ENCODE measurements around the gene MRGPRG. TPM values are rescaled to one million over a fixed set of nuclear protein-coding genes. Genes with fewer than 3 reads are reported as not detected.

MRGPRG gene
- polyA plus RNA-seq, 1 donor from 2014 or later: not detected

- H3K79me2 ChIP-seq (replicated peaks; ENCODE audit: insufficient read depth, low read length): no peaks in the 10 kb centered on the region
- no peak overlapping the region for H3K27ac ChIP-seq (ENCODE audit: low read length)
- no peak overlapping the region for H3K9ac ChIP-seq (ENCODE audit: low read length)
- H3K36me3 ChIP-seq (ENCODE audit: insufficient read depth, low read length): no peaks in the 10 kb centered on the region
- no peaks in the 10 kb centered on the region for H3K9me3 ChIP-seq (ENCODE audit: low read length)
- no peaks in the 10 kb centered on the region for H3F3A ChIP-seq (ENCODE audit: insufficient read depth, low read length, poor library complexity, severe bottlenecking)
- TF ChIP-seq EP300 (conservative IDR thresholded peaks at IDR 0.05; ENCODE audit: poor library complexity, severe bottlenecking) (no peak), SMC3 (conservative IDR thresholded peaks at IDR 0.05; ENCODE audit: poor library complexity) (no peak), CTCF (IDR thresholded peaks at IDR 0.05; ENCODE audit: poor library complexity, severe bottlenecking) (no peak), POLR2AphosphoS5 (IDR thresholded peaks at IDR 0.05) (no peak), EZH2 (IDR thresholded peaks at IDR 0.05; ENCODE audit: borderline replicate concordance, insufficient read depth, low read length, poor library complexity, severe bottlenecking) (no peak), TAF1 (IDR thresholded peaks at IDR 0.05; ENCODE audit: low read depth) (no peak), RAD21 (conservative IDR thresholded peaks at IDR 0.05) (no peak), MXI1 (conservative IDR thresholded peaks at IDR 0.05; ENCODE audit: poor library complexity, severe bottlenecking) (no peak), REST (IDR thresholded peaks at IDR 0.05; ENCODE audit: borderline replicate concordance) (no peak)
- no peaks in the 10 kb centered on the region for H4K20me1 ChIP-seq (ENCODE audit: insufficient read depth)
- no peaks in the 10 kb centered on the region for H3K9me2 ChIP-seq (ENCODE audit: insufficient read depth, low read length)
- peaks cover 13% of the 10 kb centered on the region for H3K27me3 ChIP-seq (ENCODE audit: insufficient read depth, low read depth, low read length)
- no peak overlapping the region for H3K4me3 ChIP-seq (ENCODE audit: low read length)
- H2AFZ ChIP-seq (ENCODE audit: low read depth, low read length): no peak overlapping the region
- no peak overlapping the region for H3K4me2 ChIP-seq (ENCODE audit: low read length)
Measured at GRCh38 chr11:3197878-3198528, 20.6 kb downstream of the MRGPRG start.

GRCh38 chr11:3197044-3197695, 21.4 kb downstream of the MRGPRG start:
- no peak overlapping the region for H3K27ac ChIP-seq (ENCODE audit: low read length)
- H3K27me3 ChIP-seq (ENCODE audit: insufficient read depth, low read depth, low read length): peaks cover 5% of the 10 kb centered on the region
- no peaks in the 10 kb centered on the region for H3K9me3 ChIP-seq (ENCODE audit: low read length)
- H3K9me2 ChIP-seq (ENCODE audit: insufficient read depth, low read length): no peaks in the 10 kb centered on the region
- H4K20me1 ChIP-seq (ENCODE audit: insufficient read depth): no peaks in the 10 kb centered on the region
- no peaks in the 10 kb centered on the region for H3K79me2 ChIP-seq (replicated peaks; ENCODE audit: insufficient read depth, low read length)
- no peak overlapping the region for H3K4me3 ChIP-seq (ENCODE audit: low read length)
- no peak overlapping the region for H3K9ac ChIP-seq (ENCODE audit: low read length)
- H2AFZ ChIP-seq (ENCODE audit: low read depth, low read length): no peak overlapping the region
- no peaks in the 10 kb centered on the region for H3F3A ChIP-seq (ENCODE audit: insufficient read depth, low read length, poor library complexity, severe bottlenecking)
- H3K36me3 ChIP-seq (ENCODE audit: insufficient read depth, low read length): no peaks in the 10 kb centered on the region
- H3K4me2 ChIP-seq (ENCODE audit: low read length): no peak overlapping the region
- TF ChIP-seq RAD21 (conservative IDR thresholded peaks at IDR 0.05): no peak
- TF ChIP-seq EP300 (conservative IDR thresholded peaks at IDR 0.05; ENCODE audit: poor library complexity, severe bottlenecking): no peak
- no peak for TF ChIP-seq SMC3 (conservative IDR thresholded peaks at IDR 0.05; ENCODE audit: poor library complexity)
- TF ChIP-seq POLR2AphosphoS5 (IDR thresholded peaks at IDR 0.05): no peak
- no peak for TF ChIP-seq TAF1 (IDR thresholded peaks at IDR 0.05; ENCODE audit: low read depth)
- no peak for TF ChIP-seq MXI1 (conservative IDR thresholded peaks at IDR 0.05; ENCODE audit: poor library complexity, severe bottlenecking)
- no peak for TF ChIP-seq REST (IDR thresholded peaks at IDR 0.05; ENCODE audit: borderline replicate concordance)
- no peak for TF ChIP-seq CTCF (IDR thresholded peaks at IDR 0.05; ENCODE audit: poor library complexity, severe bottlenecking)
- TF ChIP-seq EZH2 (IDR thresholded peaks at IDR 0.05; ENCODE audit: borderline replicate concordance, insufficient read depth, low read length, poor library complexity, severe bottlenecking): no peak

Data from neural cell (in vitro differentiated cells).